HUES48 (cell line): ENCODE measurements around the gene CHD9.

Source experiments
- H3K27ac ChIP-seq: one replicate; pipeline ENCODE4 v1.7.0; 2013; ENCODE audit warnings: low read depth, low read length, inconsistent platforms
- H3K27me3 ChIP-seq: 2 replicates; pipeline ENCODE4 v1.6.1; 2013; ENCODE audit warnings: mild to moderate bottlenecking, low read length; ENCODE audit not compliant: control insufficient read depth, insufficient read depth
- H3K36me3 ChIP-seq: 2 replicates; pipeline ENCODE4 v1.6.1; 2013; ENCODE audit warnings: low read length; ENCODE audit not compliant: control insufficient read depth, insufficient read depth
- H3K4me1 ChIP-seq: 2 replicates; pipeline ENCODE4 v1.6.1; 2013; ENCODE audit warnings: mild to moderate bottlenecking, low read length; ENCODE audit not compliant: control insufficient read depth, insufficient read depth
- H3K4me3 ChIP-seq: 2 replicates; pipeline ENCODE4 v1.5.1; 2013; ENCODE audit warnings: mild to moderate bottlenecking, low read depth, low read length
- H3K9ac ChIP-seq: 2 replicates; pipeline ENCODE4 v1.6.1; 2013; ENCODE audit warnings: mild to moderate bottlenecking, low read depth, low read length, moderate library complexity
- H3K9me3 ChIP-seq: 2 replicates; pipeline ENCODE4 v1.6.1; 2013; ENCODE audit warnings: low read length; ENCODE audit not compliant: control insufficient read depth, insufficient read depth

The CHD9 gene

DNA sequence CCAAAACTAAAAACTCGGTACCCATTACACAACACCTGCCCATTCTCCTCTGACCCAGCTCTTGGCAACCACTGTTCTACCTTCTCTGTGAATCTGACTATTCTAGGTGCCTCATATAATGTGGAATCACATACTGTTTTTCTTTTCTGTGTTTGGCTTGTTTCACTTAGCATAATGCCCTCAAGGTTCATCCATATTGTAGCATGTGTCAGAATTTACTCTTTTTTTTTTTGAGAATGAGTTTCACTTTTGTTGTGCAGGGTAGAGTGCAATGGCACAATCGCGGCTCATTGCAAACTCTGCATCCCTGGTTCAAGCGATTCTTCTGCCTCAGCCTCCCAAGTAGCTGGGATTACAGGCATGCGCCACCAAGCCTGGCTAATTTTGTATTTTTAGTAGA is 320.0 kb downstream of the CHD9 start:
- Histone ChIP-seq H3K4me1 (no peaks in the 10 kb centered on the region), H3K4me3 (no peak overlapping the region), H3K36me3 (no peaks in the 10 kb centered on the region), H3K9ac (no peak overlapping the region), H3K9me3 (no peaks in the 10 kb centered on the region), H3K27ac (no peak overlapping the region), H3K27me3 (peaks cover 29% of the 10 kb centered on the region)

DNA sequence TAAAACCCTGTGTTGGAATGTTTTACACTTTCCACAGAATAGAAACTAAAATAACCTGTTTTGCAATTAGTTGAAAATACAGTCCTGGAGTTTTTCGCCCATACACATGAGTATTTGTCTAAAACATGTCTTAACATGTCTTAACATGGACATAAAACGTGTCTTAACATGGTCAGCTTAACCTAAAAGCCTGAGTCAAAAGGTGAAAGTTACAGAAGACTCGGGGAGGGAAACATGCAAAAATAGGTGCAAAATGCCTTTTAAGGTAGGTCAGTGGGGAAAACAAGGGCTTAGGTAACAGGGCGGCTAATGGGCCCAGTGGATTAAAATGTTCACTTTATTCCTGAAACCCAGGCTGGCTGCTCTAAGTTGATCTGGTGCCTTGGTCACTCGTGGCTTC is 323.3 kb downstream of the CHD9 start:
- Histone ChIP-seq H3K9me3 (peaks cover 4% of the 10 kb centered on the region; the same call in 1 of the 2 replicates), H3K27me3 (peaks cover 11% of the 10 kb centered on the region; the same call in 1 of the 2 replicates), H3K36me3 (no peaks in the 10 kb centered on the region), H3K27ac (no peak overlapping the region), H3K4me3 (no peak overlapping the region), H3K4me1 (no peaks in the 10 kb centered on the region), H3K9ac (no peak overlapping the region)
